SIG-M5 treated with dmso at 0.1 percent for 504 hours (cell line): ENCODE measurements around the gene GRIA3.

Experiments
- DNase-seq: peaks from one replicate; lab custom pipeline; 2025; ENCODE audit not compliant: unreplicated experiment; lab: John Stamatoyannopoulos, UW

The GRIA3 gene

GRCh38 chrX:123190096-123190495 is 6.0 kb downstream of the GRIA3 start:
- DNase-seq = no peak

- DNase-seq = no peak
Observed at GRCh38 chrX:123193101-123193500, 9.0 kb downstream of the GRIA3 start.

- no peak for DNase-seq
Observed at GRCh38 chrX:123199338-123199737, 15.3 kb downstream of the GRIA3 start.

GRCh38 chrX:123201720-123202119 is 17.6 kb downstream of the GRIA3 start:
- DNase-seq = no peak

GRCh38 chrX:123202523-123202922 is 18.4 kb downstream of the GRIA3 start:
- DNase-seq = no peak

- no peak for DNase-seq
Observed at GRCh38 chrX:123203772-123204171, 19.7 kb downstream of the GRIA3 start.

- no peak for DNase-seq
Observed at GRCh38 chrX:123206176-123206575, 22.1 kb downstream of the GRIA3 start.

GRCh38 chrX:123210252-123210651 is 26.2 kb downstream of the GRIA3 start:
- no peak for DNase-seq

GRCh38 chrX:123215397-123216089 is 31.5 kb downstream of the GRIA3 start:
- DNase-seq = no peak

- DNase-seq = no peak
Observed at GRCh38 chrX:123217077-123217476, 33.0 kb downstream of the GRIA3 start.

GRCh38 chrX:123217728-123218127 is 33.6 kb downstream of the GRIA3 start:
- DNase-seq = no peak

- DNase-seq = no peak
Observed at GRCh38 chrX:123219916-123220315, 35.8 kb downstream of the GRIA3 start.

- DNase-seq = no peak
Observed at GRCh38 chrX:123222920-123223319, 38.8 kb downstream of the GRIA3 start.

- DNase-seq = no peak
Observed at GRCh38 chrX:123223409-123223808, 39.3 kb downstream of the GRIA3 start.

GRCh38 chrX:123223859-123224258 is 39.8 kb downstream of the GRIA3 start:
- DNase-seq = no peak

GRCh38 chrX:123230798-123231197 is 46.7 kb downstream of the GRIA3 start:
- DNase-seq = no peak

GRCh38 chrX:123236859-123237258 is 52.8 kb downstream of the GRIA3 start:
- DNase-seq = no peak

GRCh38 chrX:123237271-123237670 is 53.2 kb downstream of the GRIA3 start:
- no peak for DNase-seq

- DNase-seq = no peak
Observed at GRCh38 chrX:123254457-123254856, 70.4 kb downstream of the GRIA3 start.

GRCh38 chrX:123256378-123256777 is 72.3 kb downstream of the GRIA3 start:
- DNase-seq = no peak

GRCh38 chrX:123260920-123261418 is 76.9 kb downstream of the GRIA3 start:
- DNase-seq = no peak

- DNase-seq = no peak
Observed at GRCh38 chrX:123263270-123263669, 79.2 kb downstream of the GRIA3 start.

- DNase-seq = no peak
Observed at GRCh38 chrX:123263747-123264146, 79.7 kb downstream of the GRIA3 start.
